HEK293 (cell line): Measurements from ENCODE around the gene EEFSEC.

Source experiments
- CTCF ChIA-PET: fragments of 350-600 bp; formaldehyde crosslinking; extraction: SDS; loops from one replicate; lab custom pipeline; 2021; ENCODE audit warnings: antibody characterized with exemption; lab: Yijun Ruan, JAX
- POLR2A ChIA-PET: fragments of 300-600 bp; formaldehyde crosslinking; extraction: SDS; loops from one replicate; lab custom pipeline; 2020; ENCODE audit warnings: antibody characterized with exemption, inconsistent platforms; lab: Yijun Ruan, JAX
- H3K27ac ChIP-seq: fragments of 200-500 bp; sonication (Bioruptor generic); 2 replicates; pipeline ENCODE4 v1.5.1; 2014; ENCODE audit warnings: low read depth, low read length, control low read depth, inconsistent platforms; ENCODE audit errors: extremely low read depth
- H3K36me3 ChIP-seq, 2 experiments: fragments of 200-500 bp in 1 of 2; sonication (Bioruptor generic) in 1 of 2; 1 replicate in 1 of 2; 2 replicates in 1 of 2; pipeline ENCODE4 v1.5.1; 2014 to 2017; ENCODE audit warnings: inconsistent platforms in 2 of 2, low read length in 2 of 2; ENCODE audit not compliant: control insufficient read depth in 2 of 2, insufficient read depth in 1 of 2
- H3K4me1 ChIP-seq: fragments of 200-500 bp; sonication (Bioruptor generic); 2 replicates; pipeline ENCODE4 v1.5.1; 2014; ENCODE audit warnings: mild to moderate bottlenecking, low read length, inconsistent platforms; ENCODE audit not compliant: control insufficient read depth, insufficient read depth
- H3K4me3 ChIP-seq: 2 replicates; pipeline ENCODE4 v1.5.1; 2011; ENCODE audit warnings: low read depth, mild to moderate bottlenecking, control low read depth, low read length, moderate library complexity
- H3K9me3 ChIP-seq: fragments of 200-500 bp; sonication (Bioruptor generic); 2 replicates; pipeline ENCODE4 v1.5.1; 2014; ENCODE audit warnings: low read depth, low read length, inconsistent platforms; ENCODE audit not compliant: control insufficient read depth, insufficient read depth
- BCL6B ChIP-seq: fragments of 450-650 bp; formaldehyde crosslinking; IDR thresholded peaks from 2 replicates; pipeline ENCODE4 v1.5.1; 2017; ENCODE audit warnings: missing biosample characterization, missing genetic modification characterization
- KLF1 ChIP-seq: fragments of 450-650 bp; formaldehyde crosslinking; IDR thresholded peaks from 2 replicates; pipeline ENCODE4 v1.5.1; 2016; ENCODE audit warnings: missing biosample characterization, missing genetic modification characterization
- KLF8 ChIP-seq: fragments of 450-650 bp; formaldehyde crosslinking; IDR thresholded peaks from 2 replicates; pipeline ENCODE4 v1.5.1; 2016; ENCODE audit warnings: missing biosample characterization, missing genetic modification characterization
- MZF1 ChIP-seq: fragments of 450-650 bp; formaldehyde crosslinking; IDR thresholded peaks from 2 replicates; pipeline ENCODE4 v1.5.1; 2017; ENCODE audit warnings: missing biosample characterization, missing genetic modification characterization, borderline replicate concordance
- OSR2 ChIP-seq: fragments of 450-650 bp; formaldehyde crosslinking; IDR thresholded peaks from 2 replicates; pipeline ENCODE4 v1.5.1; 2016; ENCODE audit warnings: missing biosample characterization, missing genetic modification characterization
- OVOL3 ChIP-seq: fragments of 450-650 bp; formaldehyde crosslinking; IDR thresholded peaks from 2 replicates; pipeline ENCODE4 v1.5.1; 2016; ENCODE audit warnings: missing biosample characterization, missing genetic modification characterization
- PATZ1 ChIP-seq: fragments of 450-650 bp; formaldehyde crosslinking; IDR thresholded peaks from 2 replicates; pipeline ENCODE4 v1.5.1; 2016; ENCODE audit warnings: missing biosample characterization, missing genetic modification characterization
- PRDM4 ChIP-seq: fragments of 450-650 bp; formaldehyde crosslinking; IDR thresholded peaks from 2 replicates; pipeline ENCODE4 v1.5.1; 2017; ENCODE audit warnings: missing biosample characterization, missing genetic modification characterization
- TCF7L2 ChIP-seq: IDR thresholded peaks from 2 replicates; pipeline ENCODE4 v1.6.1; 2011; ENCODE audit warnings: low read depth, mild to moderate bottlenecking, inconsistent platforms, low read length, moderate library complexity, borderline replicate concordance
- ZBTB1 ChIP-seq: fragments of 450-650 bp; formaldehyde crosslinking; IDR thresholded peaks from 2 replicates; pipeline ENCODE4 v1.5.1; 2016; ENCODE audit warnings: missing biosample characterization, missing genetic modification characterization
- ZBTB49 ChIP-seq: fragments of 450-650 bp; formaldehyde crosslinking; IDR thresholded peaks from 2 replicates; pipeline ENCODE4 v1.5.1; 2016; ENCODE audit warnings: missing biosample characterization, missing genetic modification characterization, low read depth
- ZBTB6 ChIP-seq: fragments of 450-650 bp; formaldehyde crosslinking; IDR thresholded peaks from 2 replicates; pipeline ENCODE4 v1.5.1; 2017; ENCODE audit warnings: missing biosample characterization, missing genetic modification characterization
- ZFP69B ChIP-seq: fragments of 450-650 bp; formaldehyde crosslinking; IDR thresholded peaks from 2 replicates; pipeline ENCODE4 v1.5.1; 2016; ENCODE audit warnings: missing biosample characterization, missing genetic modification characterization
- ZNF121 ChIP-seq: fragments of 450-650 bp; formaldehyde crosslinking; IDR thresholded peaks from 2 replicates; pipeline ENCODE4 v1.5.1; 2016; ENCODE audit warnings: missing biosample characterization, missing genetic modification characterization
- ZNF146 ChIP-seq: fragments of 450-650 bp; formaldehyde crosslinking; IDR thresholded peaks from 2 replicates; pipeline ENCODE4 v1.5.1; 2016; ENCODE audit warnings: missing biosample characterization, missing genetic modification characterization
- ZNF175 ChIP-seq: fragments of 450-650 bp; formaldehyde crosslinking; IDR thresholded peaks from 2 replicates; pipeline ENCODE4 v1.5.1; 2016; ENCODE audit warnings: missing biosample characterization, missing genetic modification characterization
- ZNF202 ChIP-seq: fragments of 450-650 bp; formaldehyde crosslinking; IDR thresholded peaks from 2 replicates; pipeline ENCODE4 v1.5.1; 2016; ENCODE audit warnings: missing biosample characterization, missing genetic modification characterization, borderline replicate concordance
- ZNF571 ChIP-seq: fragments of 450-650 bp; formaldehyde crosslinking; IDR thresholded peaks from 2 replicates; pipeline ENCODE4 v1.5.0; 2017; ENCODE audit warnings: missing biosample characterization, missing genetic modification characterization
- ZNF701 ChIP-seq: fragments of 450-650 bp; formaldehyde crosslinking; IDR thresholded peaks from 2 replicates; pipeline ENCODE4 v1.5.1; 2016; ENCODE audit warnings: missing biosample characterization, missing genetic modification characterization
- ZNF776 ChIP-seq: fragments of 450-650 bp; formaldehyde crosslinking; IDR thresholded peaks from 2 replicates; pipeline ENCODE4 v1.5.0; 2017; ENCODE audit warnings: missing biosample characterization, missing genetic modification characterization, borderline replicate concordance

The EEFSEC gene

GRCh38 chr3:128145279-128145678 is 8.0 kb upstream of the EEFSEC start (continued):
- no peak for TF ChIP-seq ZBTB49

GRCh38 chr3:128146201-128146600 is 7.1 kb upstream of the EEFSEC start:
- CTCF ChIA-PET, result no interaction called here
- H3K4me3 ChIP-seq, result no peak overlapping the region

GRCh38 chr3:128149650-128150049 is 3.6 kb upstream of the EEFSEC start:
- H3K27ac ChIP-seq, result no peak overlapping the region
- peaks cover 0 to 6% of the 10 kb centered on the region in 2 experiments; a peak in 1 of 3 replicates for H3K36me3 ChIP-seq
- no peak for TF ChIP-seq ZNF202
- CTCF ChIA-PET, result no interaction called here
- no peaks in the 10 kb centered on the region for H3K4me1 ChIP-seq
- POLR2A ChIA-PET, result no interaction called here
- no peak overlapping the region for H3K4me3 ChIP-seq
- H3K9me3 ChIP-seq, result no peaks in the 10 kb centered on the region

More at GRCh38 chr3:128146201-128146600, 7.1 kb upstream of the EEFSEC start:
- TF ChIP-seq TCF7L2 (no peak), KLF1 (tag by site-specific recombination) (no peak), MZF1 (no peak)
- POLR2A ChIA-PET, result no interaction called here
- Histone ChIP-seq H3K9me3 (no peaks in the 10 kb centered on the region), H3K36me3 (peaks cover 0 to 6% of the 10 kb centered on the region in 2 experiments; a peak in 1 of 3 replicates), H3K27ac (no peak overlapping the region), H3K4me1 (no peaks in the 10 kb centered on the region)

- ChIA-PET POLR2A (no interaction called here), CTCF (interaction anchor here (0.6 kb wide), 1 partner anchor 470 kb away, joined by 3 read pairs; no protein-coding TSS in a partner anchor)
- Histone ChIP-seq H3K9me3 (no peaks in the 10 kb centered on the region), H3K4me1 (no peaks in the 10 kb centered on the region), H3K36me3 (peaks cover 0 to 12% of the 10 kb centered on the region in 2 experiments; a peak in 2 of 3 replicates), H3K27ac (no peak overlapping the region), H3K4me3 (no peak overlapping the region)
- TF ChIP-seq OVOL3 (tag by site-specific recombination) (no peak), ZBTB1 (no peak), ZNF776 (tag by site-specific recombination) (no peak), ZNF146 (tag by site-specific recombination) (no peak), ZBTB6 (tag by site-specific recombination) (no peak), OSR2 (tag by site-specific recombination) (no peak), ZNF701 (tag by site-specific recombination) (no peak), KLF8 (tag by site-specific recombination) (no peak), BCL6B (tag by site-specific recombination) (no peak), ZNF571 (no peak), PATZ1 (tag by site-specific recombination) (no peak), ZNF175 (tag by site-specific recombination) (no peak), ZNF121 (no peak), ZFP69B (no peak), PRDM4 (tag by site-specific recombination) (no peak)
These were observed 1.5 kb upstream of the EEFSEC start for GRCh38 chr3:128151758-128152274.
